Left ventricle myocardium inferior (tissue), 1 donor: Measurements from ENCODE around the gene IRF8. TPM values are rescaled to one million over a fixed set of nuclear protein-coding genes. Genes with fewer than 3 reads are reported as not detected.

ENCODE experiments used
- DNase-seq: peaks from one replicate; pipeline ENCODE4 v3.0.0-alpha.2; 2020
- H3K27ac ChIP-seq: fragments of 200-600 bp; replicated peaks from 2 replicates; pipeline ENCODE4 v1.8.0; 2021
- H3K27me3 ChIP-seq: fragments of 200-600 bp; 2 replicates; pipeline ENCODE4 v1.8.0; 2021; ENCODE audit warnings: low read depth
- H3K36me3 ChIP-seq: fragments of 200-600 bp; 2 replicates; pipeline ENCODE4 v1.8.0; 2021
- H3K4me1 ChIP-seq: fragments of 200-600 bp; 2 replicates; pipeline ENCODE4 v1.8.0; 2021
- H3K4me3 ChIP-seq: fragments of 200-600 bp; 2 replicates; pipeline ENCODE4 v1.8.0; 2021; ENCODE audit warnings: mild to moderate bottlenecking, moderate library complexity
- H3K9me3 ChIP-seq: fragments of 200-600 bp; replicated peaks from 2 replicates; pipeline ENCODE4 v1.8.0; 2021
- CTCF ChIP-seq: fragments of 200-600 bp; IDR thresholded peaks from 2 replicates; pipeline ENCODE4 v1.8.0; 2021; ENCODE audit warnings: antibody characterized with exemption, mild to moderate bottlenecking, borderline replicate concordance
- intact Hi-C: fragments of 100-400 bp; cut with micrococcal nuclease; formaldehyde crosslinking; loops from one replicate; pipeline ENCODE4 v1.11.0; 2022
- total RNA-seq: library from RNA; stranded (reverse); fragmentation: NEBNext Ultra II Directional; extraction: Animal tissue kit (Norgen Biotek cat#: 25700); gene quantifications from one replicate; pipeline ENCODE4 v1.2.1, GENCODE V29; 2021
- donor health status: DM: no; HTN: yes; CAD: no; lungs with severe emphysema.

Gene IRF8
- total RNA-seq, 1 donor from 2014 or later, result 2.7 TPM

DNA sequence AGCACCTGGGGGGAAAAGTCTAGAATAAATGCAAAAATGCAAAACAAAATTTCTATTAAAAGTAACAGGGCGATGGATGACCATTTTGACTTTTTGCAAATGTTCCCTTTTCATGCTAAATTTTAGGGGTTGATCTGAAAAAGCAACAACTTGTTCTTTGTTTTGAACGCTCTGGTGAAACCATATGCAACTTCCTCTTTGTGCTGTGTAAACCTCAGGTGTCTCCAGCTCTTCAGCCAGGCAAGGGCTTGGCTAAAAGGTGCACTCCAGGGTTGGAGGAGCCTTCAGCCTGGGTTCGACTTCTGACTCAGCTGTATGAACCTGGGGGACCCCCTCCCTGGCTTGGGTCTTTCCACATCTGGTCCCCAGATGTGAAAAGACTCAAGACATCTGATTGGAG, 9.5 kb downstream of the IRF8 start:
- intact Hi-C loops, result no loop called here
- no peaks in the 10 kb centered on the region for H3K9me3 ChIP-seq
- peaks cover 20% of the 10 kb centered on the region for H3K27me3 ChIP-seq
- H3K36me3 ChIP-seq, result no peaks in the 10 kb centered on the region
- H3K4me3 ChIP-seq, result no peak overlapping the region
- H3K27ac ChIP-seq, result peak overlapping the region; percentile 59
- no peak for DNase-seq
- no peak for TF ChIP-seq CTCF
- peaks cover 4% of the 10 kb centered on the region for H3K4me1 ChIP-seq

GRCh38 chr16:85908889-85909589, 10.1 kb downstream of the IRF8 start:
- H3K27ac ChIP-seq, result peak overlapping the region; percentile 59
- no peaks in the 10 kb centered on the region for H3K9me3 ChIP-seq
- H3K36me3 ChIP-seq, result no peaks in the 10 kb centered on the region
- peaks cover 4% of the 10 kb centered on the region for H3K4me1 ChIP-seq
- intact Hi-C loops, result no loop called here
- DNase-seq, result no peak
- H3K4me3 ChIP-seq, result no peak overlapping the region
- H3K27me3 ChIP-seq, result peaks cover 14% of the 10 kb centered on the region
- no peak for TF ChIP-seq CTCF

GRCh38 chr16:85909932-85910853, 11.2 kb downstream of the IRF8 start:
- no peak overlapping the region for H3K4me3 ChIP-seq
- H3K9me3 ChIP-seq, result no peaks in the 10 kb centered on the region
- H3K27ac ChIP-seq, result no peak overlapping the region
- intact Hi-C loops, result no loop called here
- no peak for TF ChIP-seq CTCF
- H3K27me3 ChIP-seq, result peaks cover 4% of the 10 kb centered on the region
- DNase-seq, result no peak
- H3K36me3 ChIP-seq, result no peaks in the 10 kb centered on the region
- H3K4me1 ChIP-seq, result peaks cover 4% of the 10 kb centered on the region

- peaks cover 4% of the 10 kb centered on the region for H3K4me1 ChIP-seq
- no peaks in the 10 kb centered on the region for H3K36me3 ChIP-seq
Measured at GRCh38 chr16:85910854-85911247, 11.9 kb downstream of the IRF8 start.

More at GRCh38 chr16:85910854-85911247, 11.9 kb downstream of the IRF8 start:
- TF ChIP-seq CTCF, result no peak
- no peaks in the 10 kb centered on the region for H3K27me3 ChIP-seq
- intact Hi-C loops, result no loop called here
- H3K4me3 ChIP-seq, result no peak overlapping the region
- H3K27ac ChIP-seq, result no peak overlapping the region
- H3K9me3 ChIP-seq, result no peaks in the 10 kb centered on the region
- DNase-seq, result no peak
